Measurements from ENCODE around the gene SNAP91.

GRCh38 chr6:83556871-83557270 lies 152.0 kb downstream of the SNAP91 start:
- TF ChIP-seq CTCF (IDR thresholded peaks at IDR 0.05; ENCODE audit: insufficient read depth, low read depth, low read length), result no peak
- no peak for TF ChIP-seq EZH2 (IDR thresholded peaks at IDR 0.05; ENCODE audit: insufficient read depth, low read length)
